ENCODE results near the gene LAMC3.

LAMC3 gene

GRCh38 chr9:131012396-131012917, 3.5 kb downstream of the LAMC3 start:
- H3K4me3 ChIP-seq (ENCODE audit: low read depth, low read length), result no peak overlapping the region
- TF ChIP-seq POLR2A (IDR thresholded peaks at IDR 0.05; ENCODE audit: extremely low read depth, insufficient read length) (no peak), MAX (IDR thresholded peaks at IDR 0.05; ENCODE audit: low read depth, low read length) (no peak), MYC (IDR thresholded peaks at IDR 0.05; ENCODE audit: low read depth, low read length) (no peak), CTCF (IDR thresholded peaks at IDR 0.05; ENCODE audit: low read depth, low read length) (no peak)
- DNase-seq (ENCODE audit: low read depth), result peak; percentile 31

GRCh38 chr9:131013015-131013755, 4.2 kb downstream of the LAMC3 start:
- TF ChIP-seq MAX (IDR thresholded peaks at IDR 0.05; ENCODE audit: low read depth, low read length) (no peak), MYC (IDR thresholded peaks at IDR 0.05; ENCODE audit: low read depth, low read length) (no peak), CTCF (IDR thresholded peaks at IDR 0.05; ENCODE audit: low read depth, low read length) (no peak), POLR2A (IDR thresholded peaks at IDR 0.05; ENCODE audit: extremely low read depth, insufficient read length) (no peak)
- H3K4me3 ChIP-seq (ENCODE audit: low read depth, low read length), result no peak overlapping the region
- no peak for DNase-seq (ENCODE audit: low read depth)

GRCh38 chr9:131013771-131014676, 5.0 kb downstream of the LAMC3 start:
- H3K4me3 ChIP-seq (ENCODE audit: low read depth, low read length), result no peak overlapping the region
- DNase-seq (ENCODE audit: low read depth), result no peak
- no peak for TF ChIP-seq MAX (IDR thresholded peaks at IDR 0.05; ENCODE audit: low read depth, low read length)
- no peak for TF ChIP-seq POLR2A (IDR thresholded peaks at IDR 0.05; ENCODE audit: extremely low read depth, insufficient read length)
- TF ChIP-seq CTCF (IDR thresholded peaks at IDR 0.05; ENCODE audit: low read depth, low read length), result no peak
- no peak for TF ChIP-seq MYC (IDR thresholded peaks at IDR 0.05; ENCODE audit: low read depth, low read length)

GRCh38 chr9:131015112-131015511, 6.1 kb downstream of the LAMC3 start:
- TF ChIP-seq MYC (IDR thresholded peaks at IDR 0.05; ENCODE audit: low read depth, low read length), result no peak
- TF ChIP-seq POLR2A (IDR thresholded peaks at IDR 0.05; ENCODE audit: extremely low read depth, insufficient read length), result no peak
- TF ChIP-seq CTCF (IDR thresholded peaks at IDR 0.05; ENCODE audit: low read depth, low read length), result no peak
- no peak for TF ChIP-seq MAX (IDR thresholded peaks at IDR 0.05; ENCODE audit: low read depth, low read length)
- DNase-seq (ENCODE audit: low read depth), result no peak
- H3K4me3 ChIP-seq (ENCODE audit: low read depth, low read length), result no peak overlapping the region

GRCh38 chr9:131015876-131016397, 7.0 kb downstream of the LAMC3 start:
- no peak for DNase-seq (ENCODE audit: low read depth)
- TF ChIP-seq MAX (IDR thresholded peaks at IDR 0.05; ENCODE audit: low read depth, low read length) (no peak), MYC (IDR thresholded peaks at IDR 0.05; ENCODE audit: low read depth, low read length) (no peak), POLR2A (IDR thresholded peaks at IDR 0.05; ENCODE audit: extremely low read depth, insufficient read length) (no peak), CTCF (IDR thresholded peaks at IDR 0.05; ENCODE audit: low read depth, low read length) (no peak)
- no peak overlapping the region for H3K4me3 ChIP-seq (ENCODE audit: low read depth, low read length)
